Measurements from ENCODE around the gene KRTAP5-10. TPM values are rescaled to one million over a fixed set of nuclear protein-coding genes. Genes with fewer than 3 reads are reported as not detected.
"Not testable (repeated sequence)": the region's sequence is repeated elsewhere in the genome, so short reads cannot be mapped to it uniquely, and the experiment has no call there.

KRTAP5-10 gene
- total RNA-seq, 4 donors from 2014 or later: not detected

GRCh38 chr11:71563406-71563805 lies 2.0 kb upstream of the KRTAP5-10 start:
- in situ Hi-C loops (cut with MboI; ENCODE audit: low sequenced_read_pairs in 4 of 4) (no loop called here), intact Hi-C loops (cut with DNase I; ENCODE audit: low total_unique reads) (no loop called here)
- DNase-seq: no peak
- Histone ChIP-seq H3K9me3 (no peaks in the 10 kb centered on the region), H3K4me1 (no peaks in the 10 kb centered on the region), H3K27ac (no peak overlapping the region), H3K36me3 (no peaks in the 10 kb centered on the region), H3K27me3 (peaks cover 0 to 6% (median 5%) of the 10 kb centered on the region in 3 donors), H3K4me3 (no peak overlapping the region)
- no peak for ATAC-seq
- peak in 1 of 5 experiments; percentile 8 for TF ChIP-seq CTCF (IDR thresholded peaks at IDR 0.05 in 4 of 5, conservative IDR thresholded peaks at IDR 0.05 in 1 of 5)
- no peak for TF ChIP-seq POLR2A (IDR thresholded peaks at IDR 0.05)

GRCh38 chr11:71564430-71564829 lies 933 bp upstream of the KRTAP5-10 start:
- no peak for DNase-seq
- H3K4me3 ChIP-seq: no peak overlapping the region
- no peak for TF ChIP-seq CTCF (IDR thresholded peaks at IDR 0.05 in 4 of 5, conservative IDR thresholded peaks at IDR 0.05 in 1 of 5)
- no peak for TF ChIP-seq POLR2A (IDR thresholded peaks at IDR 0.05)
- intact Hi-C loops (cut with DNase I; ENCODE audit: low total_unique reads): no loop called here
- peaks cover 0 to 6% (median 5%) of the 10 kb centered on the region in 3 donors for H3K27me3 ChIP-seq
- H3K9me3 ChIP-seq: no peaks in the 10 kb centered on the region
- H3K27ac ChIP-seq: no peak overlapping the region
- ATAC-seq: no peak
- H3K4me1 ChIP-seq: no peaks in the 10 kb centered on the region
- no peaks in the 10 kb centered on the region for H3K36me3 ChIP-seq
- in situ Hi-C loops (cut with MboI; ENCODE audit: low sequenced_read_pairs in 4 of 4): no loop called here

DNA sequence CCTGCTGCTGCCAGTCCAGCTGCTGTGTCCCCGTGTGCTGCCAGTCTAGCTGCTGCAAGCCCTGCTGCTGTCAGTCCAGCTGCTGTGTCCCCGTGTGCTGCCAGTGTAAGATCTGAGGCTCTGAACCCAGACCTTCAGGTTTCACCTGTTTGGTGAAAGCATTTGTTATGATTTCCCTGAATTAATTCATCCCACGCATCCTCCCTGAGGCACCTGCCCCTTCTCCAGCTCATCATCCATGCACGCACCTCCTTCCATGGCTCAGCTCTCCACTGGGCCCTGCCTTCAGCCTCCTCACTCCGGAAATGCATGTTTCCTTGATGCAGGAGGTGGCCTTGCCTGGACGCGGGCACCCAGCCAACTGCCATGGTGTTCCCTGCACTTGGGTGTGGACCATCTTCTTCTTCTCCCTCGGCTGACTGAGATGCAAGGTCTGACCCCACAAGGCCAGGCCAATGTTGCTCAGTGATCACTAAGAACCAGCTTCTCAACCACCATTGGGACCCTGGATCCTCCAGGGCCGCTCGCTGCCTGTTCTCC lies 788 bp downstream of the KRTAP5-10 start:
- Histone ChIP-seq H3K27me3 (peaks cover 0 to 6% (median 5%) of the 10 kb centered on the region in 3 donors), H3K9me3 (no peaks in the 10 kb centered on the region), H3K36me3 (no peaks in the 10 kb centered on the region), H3K4me3 (no peak overlapping the region), H3K4me1 (no peaks in the 10 kb centered on the region), H3K27ac (no peak overlapping the region)
- in situ Hi-C loops (cut with MboI; ENCODE audit: low sequenced_read_pairs in 4 of 4) (no loop called here), intact Hi-C loops (cut with DNase I; ENCODE audit: low total_unique reads) (no loop called here)
- TF ChIP-seq POLR2A (IDR thresholded peaks at IDR 0.05) (no peak), CTCF (IDR thresholded peaks at IDR 0.05 in 4 of 5, conservative IDR thresholded peaks at IDR 0.05 in 1 of 5) (no peak)
- no peak for DNase-seq
- ATAC-seq: no peak

DNA sequence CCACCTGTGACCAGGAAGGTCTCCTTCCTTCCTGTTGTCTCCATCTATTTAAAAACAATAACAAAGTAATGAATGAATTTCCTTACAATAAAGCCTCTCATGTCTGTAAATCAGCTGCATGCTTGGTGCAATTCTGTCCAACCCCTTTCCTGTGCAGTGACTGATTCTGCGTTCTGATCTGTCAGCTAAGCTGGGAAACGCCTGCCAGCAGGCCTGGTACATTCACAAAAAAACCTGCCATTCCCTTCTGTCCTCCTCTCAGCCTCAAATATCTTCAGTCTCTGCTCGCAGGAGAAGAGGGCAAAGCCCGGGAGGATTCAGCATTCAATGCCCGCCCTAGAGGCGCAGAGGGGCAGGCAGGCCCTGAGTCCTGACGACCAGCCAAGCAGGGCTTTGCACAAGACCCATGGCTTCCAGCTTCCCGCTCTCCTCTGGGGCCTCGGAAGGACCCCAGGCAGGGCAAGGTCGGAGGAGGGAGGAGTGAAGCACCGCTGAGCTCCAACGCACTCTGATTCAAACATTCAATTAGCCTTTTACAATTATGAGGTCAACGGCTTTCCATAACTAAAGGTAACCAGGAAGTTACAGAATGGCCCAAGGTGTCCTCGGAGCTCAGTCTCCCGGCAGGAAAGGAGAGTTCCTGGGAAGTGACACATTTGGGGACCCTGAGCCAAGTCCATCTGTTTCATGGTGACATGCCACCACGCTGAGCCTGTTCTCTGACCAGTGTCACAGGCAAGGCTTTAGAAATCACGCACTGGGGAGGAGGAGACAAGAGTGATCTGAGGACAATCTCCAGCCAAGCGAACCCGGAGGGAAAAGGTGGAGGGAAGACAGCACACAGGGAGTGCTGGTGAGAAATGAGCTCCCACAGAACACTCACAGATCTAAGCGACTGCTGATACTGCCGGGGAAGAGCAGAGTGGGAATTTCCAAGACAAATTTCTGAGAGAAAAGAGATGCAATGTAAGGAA lies 1.6 kb downstream of the KRTAP5-10 start:
- H3K4me1 ChIP-seq; in situ Hi-C loops (cut with MboI; ENCODE audit: low sequenced_read_pairs in 4 of 4); H3K4me3 ChIP-seq; intact Hi-C loops (cut with DNase I; ENCODE audit: low total_unique reads); H3K36me3 ChIP-seq; DNase-seq; H3K27ac ChIP-seq; H3K9me3 ChIP-seq; ATAC-seq; H3K27me3 ChIP-seq: not testable (repeated sequence)

DNA sequence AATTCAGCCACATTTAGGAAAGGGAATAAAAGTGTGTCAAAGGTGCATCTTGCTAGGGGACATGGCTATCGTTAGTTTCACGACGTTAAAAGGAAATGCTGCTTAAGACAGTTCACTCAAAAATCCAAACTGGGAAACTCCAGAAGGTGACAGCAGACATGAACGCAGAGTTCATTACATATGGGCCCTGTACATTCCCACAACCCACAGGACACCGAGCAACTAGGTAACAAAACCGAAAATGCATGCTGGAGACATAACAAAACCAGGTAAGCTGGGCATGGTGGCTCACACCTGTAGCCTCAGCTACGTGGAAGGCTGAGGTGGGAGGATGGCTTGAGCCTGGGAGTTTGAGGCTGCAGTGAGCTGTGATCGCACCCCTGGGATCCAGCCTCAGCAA lies 2.3 kb downstream of the KRTAP5-10 start:
- H3K27ac ChIP-seq; H3K4me3 ChIP-seq; H3K4me1 ChIP-seq; H3K36me3 ChIP-seq; DNase-seq; intact Hi-C loops (cut with DNase I; ENCODE audit: low total_unique reads); H3K9me3 ChIP-seq; ATAC-seq; H3K27me3 ChIP-seq; in situ Hi-C loops (cut with MboI; ENCODE audit: low sequenced_read_pairs in 4 of 4): not testable (repeated sequence)
